ENCODE data around the gene VRK2. TPM values are rescaled to one million over a fixed set of nuclear protein-coding genes. Genes with fewer than 3 reads are reported as not detected.
A peak's percentile ranks its signal among the peaks of the same experiment; 100 is the strongest.

VRK2 gene
- total RNA-seq, 1 experiment from 2014 or later = 20.1 TPM

DNA sequence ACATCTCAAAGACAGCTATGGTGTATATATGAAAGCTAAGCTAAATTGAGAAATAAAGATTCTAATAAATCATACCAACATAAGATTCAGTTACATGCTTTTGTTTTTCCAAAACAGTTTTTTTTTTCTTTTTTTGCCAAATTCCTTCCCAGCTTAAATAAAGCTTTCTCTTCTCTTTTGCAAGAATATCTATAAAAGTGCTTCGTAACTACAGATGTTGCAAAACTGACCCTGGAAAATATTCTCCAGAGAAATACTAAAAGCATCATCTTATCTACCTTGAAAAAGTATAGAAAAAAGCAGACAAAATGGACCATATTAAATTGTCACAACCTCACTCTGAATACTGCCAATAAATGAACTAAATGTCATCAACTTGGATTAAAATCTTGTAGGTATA is 155.8 kb downstream of the VRK2 start:
- H3K27me3 Mint-ChIP-seq (ENCODE audit: low read depth) = no peaks in the 10 kb centered on the region

More for the DNA sequence above, 155.8 kb downstream of the VRK2 start:
- no peak overlapping the region for H3K4me3 Mint-ChIP-seq
- ChIA-PET POLR2A (interaction anchor here (0.7 kb wide), 1 partner anchor 504 kb away, joined by 12 read pairs; no protein-coding TSS in a partner anchor), CTCF (no interaction called here)
- DNase-seq (ENCODE audit: low spot score) (no peak), ATAC-seq (no peak)
- TF ChIP-seq RORB (CRISPR knock-in tag; IDR thresholded peaks at IDR 0.05) (no peak), ZNF263 (CRISPR knock-in tag; IDR thresholded peaks at IDR 0.05; ENCODE audit: low read depth) (no peak), NR1H2 (CRISPR knock-in tag; IDR thresholded peaks at IDR 0.05) (no peak), MYBL2 (CRISPR knock-in tag; IDR thresholded peaks at IDR 0.05) (no peak), ZNF396 (CRISPR knock-in tag; IDR thresholded peaks at IDR 0.05; ENCODE audit: borderline replicate concordance) (no peak), GRHL2 (CRISPR knock-in tag; IDR thresholded peaks at IDR 0.05; ENCODE audit: insufficient replicate concordance, severe bottlenecking) (no peak), JAZF1 (CRISPR knock-in tag; IDR thresholded peaks at IDR 0.05) (no peak), NFATC4 (CRISPR knock-in tag; IDR thresholded peaks at IDR 0.05) (no peak), NFE2L1 (CRISPR knock-in tag; IDR thresholded peaks at IDR 0.05) (no peak), HMGA2 (CRISPR knock-in tag; IDR thresholded peaks at IDR 0.05) (no peak)
- TF ChIP-seq, protein P1, sequence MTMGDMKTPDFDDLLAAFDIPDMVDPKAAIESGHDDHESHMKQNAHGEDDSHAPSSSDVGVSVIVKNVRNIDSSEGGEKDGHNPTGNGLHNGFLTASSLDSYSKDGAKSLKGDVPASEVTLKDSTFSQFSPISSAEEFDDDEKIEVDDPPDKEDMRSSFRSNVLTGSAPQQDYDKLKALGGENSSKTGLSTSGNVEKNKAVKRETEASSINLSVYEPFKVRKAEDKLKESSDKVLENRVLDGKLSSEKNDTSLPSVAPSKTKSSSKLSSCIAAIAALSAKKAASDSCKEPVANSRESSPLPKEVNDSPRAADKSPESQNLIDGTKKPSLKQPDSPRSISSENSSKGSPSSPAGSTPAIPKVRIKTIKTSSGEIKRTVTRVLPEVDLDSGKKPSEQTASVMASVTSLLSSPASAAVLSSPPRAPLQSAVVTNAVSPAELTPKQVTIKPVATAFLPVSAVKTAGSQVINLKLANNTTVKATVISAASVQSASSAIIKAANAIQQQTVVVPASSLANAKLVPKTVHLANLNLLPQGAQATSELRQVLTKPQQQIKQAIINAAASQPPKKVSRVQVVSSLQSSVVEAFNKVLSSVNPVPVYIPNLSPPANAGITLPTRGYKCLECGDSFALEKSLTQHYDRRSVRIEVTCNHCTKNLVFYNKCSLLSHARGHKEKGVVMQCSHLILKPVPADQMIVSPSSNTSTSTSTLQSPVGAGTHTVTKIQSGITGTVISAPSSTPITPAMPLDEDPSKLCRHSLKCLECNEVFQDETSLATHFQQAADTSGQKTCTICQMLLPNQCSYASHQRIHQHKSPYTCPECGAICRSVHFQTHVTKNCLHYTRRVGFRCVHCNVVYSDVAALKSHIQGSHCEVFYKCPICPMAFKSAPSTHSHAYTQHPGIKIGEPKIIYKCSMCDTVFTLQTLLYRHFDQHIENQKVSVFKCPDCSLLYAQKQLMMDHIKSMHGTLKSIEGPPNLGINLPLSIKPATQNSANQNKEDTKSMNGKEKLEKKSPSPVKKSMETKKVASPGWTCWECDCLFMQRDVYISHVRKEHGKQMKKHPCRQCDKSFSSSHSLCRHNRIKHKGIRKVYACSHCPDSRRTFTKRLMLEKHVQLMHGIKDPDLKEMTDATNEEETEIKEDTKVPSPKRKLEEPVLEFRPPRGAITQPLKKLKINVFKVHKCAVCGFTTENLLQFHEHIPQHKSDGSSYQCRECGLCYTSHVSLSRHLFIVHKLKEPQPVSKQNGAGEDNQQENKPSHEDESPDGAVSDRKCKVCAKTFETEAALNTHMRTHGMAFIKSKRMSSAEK (CRISPR knock-in tag; IDR thresholded peaks at IDR 0.05; ENCODE audit: borderline replicate concordance) = no peak
- TF ChIP-seq, protein P2, sequence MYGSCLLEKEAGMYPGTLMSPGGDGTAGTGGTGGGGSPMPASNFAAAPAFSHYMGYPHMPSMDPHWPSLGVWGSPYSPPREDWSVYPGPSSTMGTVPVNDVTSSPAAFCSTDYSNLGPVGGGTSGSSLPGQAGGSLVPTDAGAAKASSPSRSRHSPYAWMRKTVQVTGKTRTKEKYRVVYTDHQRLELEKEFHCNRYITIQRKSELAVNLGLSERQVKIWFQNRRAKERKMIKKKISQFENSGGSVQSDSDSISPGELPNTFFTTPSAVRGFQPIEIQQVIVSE (CRISPR knock-in tag; IDR thresholded peaks at IDR 0.05; ENCODE audit: borderline replicate concordance) = no peak
- TF ChIP-seq, protein P3, sequence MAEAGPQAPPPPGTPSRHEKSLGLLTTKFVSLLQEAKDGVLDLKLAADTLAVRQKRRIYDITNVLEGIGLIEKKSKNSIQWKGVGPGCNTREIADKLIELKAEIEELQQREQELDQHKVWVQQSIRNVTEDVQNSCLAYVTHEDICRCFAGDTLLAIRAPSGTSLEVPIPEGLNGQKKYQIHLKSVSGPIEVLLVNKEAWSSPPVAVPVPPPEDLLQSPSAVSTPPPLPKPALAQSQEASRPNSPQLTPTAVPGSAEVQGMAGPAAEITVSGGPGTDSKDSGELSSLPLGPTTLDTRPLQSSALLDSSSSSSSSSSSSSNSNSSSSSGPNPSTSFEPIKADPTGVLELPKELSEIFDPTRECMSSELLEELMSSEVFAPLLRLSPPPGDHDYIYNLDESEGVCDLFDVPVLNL (CRISPR knock-in tag; IDR thresholded peaks at IDR 0.05; ENCODE audit: borderline replicate concordance, low read depth) = no peak
- TF ChIP-seq, protein P4, sequence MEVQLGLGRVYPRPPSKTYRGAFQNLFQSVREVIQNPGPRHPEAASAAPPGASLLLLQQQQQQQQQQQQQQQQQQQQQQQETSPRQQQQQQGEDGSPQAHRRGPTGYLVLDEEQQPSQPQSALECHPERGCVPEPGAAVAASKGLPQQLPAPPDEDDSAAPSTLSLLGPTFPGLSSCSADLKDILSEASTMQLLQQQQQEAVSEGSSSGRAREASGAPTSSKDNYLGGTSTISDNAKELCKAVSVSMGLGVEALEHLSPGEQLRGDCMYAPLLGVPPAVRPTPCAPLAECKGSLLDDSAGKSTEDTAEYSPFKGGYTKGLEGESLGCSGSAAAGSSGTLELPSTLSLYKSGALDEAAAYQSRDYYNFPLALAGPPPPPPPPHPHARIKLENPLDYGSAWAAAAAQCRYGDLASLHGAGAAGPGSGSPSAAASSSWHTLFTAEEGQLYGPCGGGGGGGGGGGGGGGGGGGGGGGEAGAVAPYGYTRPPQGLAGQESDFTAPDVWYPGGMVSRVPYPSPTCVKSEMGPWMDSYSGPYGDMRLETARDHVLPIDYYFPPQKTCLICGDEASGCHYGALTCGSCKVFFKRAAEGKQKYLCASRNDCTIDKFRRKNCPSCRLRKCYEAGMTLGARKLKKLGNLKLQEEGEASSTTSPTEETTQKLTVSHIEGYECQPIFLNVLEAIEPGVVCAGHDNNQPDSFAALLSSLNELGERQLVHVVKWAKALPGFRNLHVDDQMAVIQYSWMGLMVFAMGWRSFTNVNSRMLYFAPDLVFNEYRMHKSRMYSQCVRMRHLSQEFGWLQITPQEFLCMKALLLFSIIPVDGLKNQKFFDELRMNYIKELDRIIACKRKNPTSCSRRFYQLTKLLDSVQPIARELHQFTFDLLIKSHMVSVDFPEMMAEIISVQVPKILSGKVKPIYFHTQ (CRISPR knock-in tag; IDR thresholded peaks at IDR 0.05) = no peak
- TF ChIP-seq, protein P5, sequence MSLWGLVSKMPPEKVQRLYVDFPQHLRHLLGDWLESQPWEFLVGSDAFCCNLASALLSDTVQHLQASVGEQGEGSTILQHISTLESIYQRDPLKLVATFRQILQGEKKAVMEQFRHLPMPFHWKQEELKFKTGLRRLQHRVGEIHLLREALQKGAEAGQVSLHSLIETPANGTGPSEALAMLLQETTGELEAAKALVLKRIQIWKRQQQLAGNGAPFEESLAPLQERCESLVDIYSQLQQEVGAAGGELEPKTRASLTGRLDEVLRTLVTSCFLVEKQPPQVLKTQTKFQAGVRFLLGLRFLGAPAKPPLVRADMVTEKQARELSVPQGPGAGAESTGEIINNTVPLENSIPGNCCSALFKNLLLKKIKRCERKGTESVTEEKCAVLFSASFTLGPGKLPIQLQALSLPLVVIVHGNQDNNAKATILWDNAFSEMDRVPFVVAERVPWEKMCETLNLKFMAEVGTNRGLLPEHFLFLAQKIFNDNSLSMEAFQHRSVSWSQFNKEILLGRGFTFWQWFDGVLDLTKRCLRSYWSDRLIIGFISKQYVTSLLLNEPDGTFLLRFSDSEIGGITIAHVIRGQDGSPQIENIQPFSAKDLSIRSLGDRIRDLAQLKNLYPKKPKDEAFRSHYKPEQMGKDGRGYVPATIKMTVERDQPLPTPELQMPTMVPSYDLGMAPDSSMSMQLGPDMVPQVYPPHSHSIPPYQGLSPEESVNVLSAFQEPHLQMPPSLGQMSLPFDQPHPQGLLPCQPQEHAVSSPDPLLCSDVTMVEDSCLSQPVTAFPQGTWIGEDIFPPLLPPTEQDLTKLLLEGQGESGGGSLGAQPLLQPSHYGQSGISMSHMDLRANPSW (CRISPR knock-in tag; conservative IDR thresholded peaks at IDR 0.05; ENCODE audit: low read depth) = no peak
- TF ChIP-seq, protein P6, sequence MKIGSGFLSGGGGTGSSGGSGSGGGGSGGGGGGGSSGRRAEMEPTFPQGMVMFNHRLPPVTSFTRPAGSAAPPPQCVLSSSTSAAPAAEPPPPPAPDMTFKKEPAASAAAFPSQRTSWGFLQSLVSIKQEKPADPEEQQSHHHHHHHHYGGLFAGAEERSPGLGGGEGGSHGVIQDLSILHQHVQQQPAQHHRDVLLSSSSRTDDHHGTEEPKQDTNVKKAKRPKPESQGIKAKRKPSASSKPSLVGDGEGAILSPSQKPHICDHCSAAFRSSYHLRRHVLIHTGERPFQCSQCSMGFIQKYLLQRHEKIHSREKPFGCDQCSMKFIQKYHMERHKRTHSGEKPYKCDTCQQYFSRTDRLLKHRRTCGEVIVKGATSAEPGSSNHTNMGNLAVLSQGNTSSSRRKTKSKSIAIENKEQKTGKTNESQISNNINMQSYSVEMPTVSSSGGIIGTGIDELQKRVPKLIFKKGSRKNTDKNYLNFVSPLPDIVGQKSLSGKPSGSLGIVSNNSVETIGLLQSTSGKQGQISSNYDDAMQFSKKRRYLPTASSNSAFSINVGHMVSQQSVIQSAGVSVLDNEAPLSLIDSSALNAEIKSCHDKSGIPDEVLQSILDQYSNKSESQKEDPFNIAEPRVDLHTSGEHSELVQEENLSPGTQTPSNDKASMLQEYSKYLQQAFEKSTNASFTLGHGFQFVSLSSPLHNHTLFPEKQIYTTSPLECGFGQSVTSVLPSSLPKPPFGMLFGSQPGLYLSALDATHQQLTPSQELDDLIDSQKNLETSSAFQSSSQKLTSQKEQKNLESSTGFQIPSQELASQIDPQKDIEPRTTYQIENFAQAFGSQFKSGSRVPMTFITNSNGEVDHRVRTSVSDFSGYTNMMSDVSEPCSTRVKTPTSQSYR (CRISPR knock-in tag; IDR thresholded peaks at IDR 0.05) = no peak
- 0 out of 2 replicates have a peak overlapping the region, but pooled peaks have one; percentile 45 for H3K27ac Mint-ChIP-seq
- H3K4me1 Mint-ChIP-seq = peaks cover 20% of the 10 kb centered on the region
- H3K36me3 Mint-ChIP-seq = peaks cover 3% of the 10 kb centered on the region; the same call in 1 of the 2 replicates
- H3K9me3 Mint-ChIP-seq = no peaks in the 10 kb centered on the region
